GM13977 (cell line): ENCODE measurements around the gene ICAM2.
"Not testable (repeated sequence)": the region's sequence is repeated elsewhere in the genome, so short reads cannot be mapped to it uniquely, and the experiment has no call there.

Experiments used
- DNase-seq: peaks from one replicate; pipeline ENCODE4 v3.0.0; 2012; ENCODE audit warnings: low spot score
- CTCF ChIP-seq: IDR thresholded peaks from 2 replicates; pipeline ENCODE4 v1.5.1; 2012; ENCODE audit warnings: mild to moderate bottlenecking, control low read depth; ENCODE audit not compliant: insufficient read depth; ENCODE audit errors: extremely low read depth, missing control alignments
- in situ Hi-C: fragments of 300-500 bp; cut with MboI; formaldehyde crosslinking; loops from one replicate; pipeline ENCODE4 v1.12.0; 2022; ENCODE audit warnings: low sequenced_read_pairs, low pct_unique_long_range_greater_than_20kb, mixed read lengths, inconsistent platforms; ENCODE audit not compliant: unreplicated experiment

Gene ICAM2

GRCh38 chr17:63986821-63987220, 33.6 kb downstream of the ICAM2 start:
- no peak for DNase-seq
- in situ Hi-C loops = no loop called here
- no peak for TF ChIP-seq CTCF

- in situ Hi-C loops = no loop called here
- DNase-seq = no peak
- TF ChIP-seq CTCF = no peak
Observed at GRCh38 chr17:63985387-63986140, 34.9 kb downstream of the ICAM2 start.

GRCh38 chr17:63984651-63985386, 35.6 kb downstream of the ICAM2 start:
- no peak for DNase-seq
- TF ChIP-seq CTCF = no peak
- in situ Hi-C loops = no loop called here

GRCh38 chr17:63984236-63984635, 36.2 kb downstream of the ICAM2 start:
- DNase-seq = no peak
- in situ Hi-C loops = no loop called here

GRCh38 chr17:63983320-63983719, 37.1 kb downstream of the ICAM2 start:
- in situ Hi-C loops = no loop called here
- TF ChIP-seq CTCF = no peak
- no peak for DNase-seq

More at GRCh38 chr17:63984236-63984635, 36.2 kb downstream of the ICAM2 start:
- no peak for TF ChIP-seq CTCF

GRCh38 chr17:63982641-63983040, 37.8 kb downstream of the ICAM2 start:
- DNase-seq, in situ Hi-C loops: not testable (repeated sequence)

- no peak for DNase-seq
- no peak for TF ChIP-seq CTCF
- in situ Hi-C loops = no loop called here
Observed at GRCh38 chr17:63978272-63979200, 41.9 kb downstream of the ICAM2 start.
